ENCODE data around the gene SLC10A7.

DNA sequence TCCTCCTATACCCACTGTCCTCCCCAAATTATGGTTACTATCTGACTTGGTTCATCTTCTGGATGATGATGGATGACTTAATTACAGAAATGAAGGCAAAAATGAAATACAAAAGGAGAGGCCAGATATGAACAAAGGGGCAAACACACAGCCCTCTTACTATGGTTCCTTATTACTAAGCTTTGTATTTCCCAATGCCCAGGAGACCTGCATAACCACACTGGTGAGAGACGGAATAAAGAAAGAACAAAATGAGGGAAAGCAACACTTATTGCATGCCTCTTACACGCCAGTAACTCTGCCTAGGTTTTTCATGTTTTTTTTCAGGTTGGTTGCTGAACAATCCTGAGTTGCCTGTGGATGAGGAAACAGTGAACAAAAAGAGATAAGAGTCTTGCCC lies 120.5 kb downstream of the SLC10A7 start:
- TF ChIP-seq ZKSCAN8 (CRISPR knock-in tag; IDR thresholded peaks at IDR 0.05) (no peak), CHD2 (IDR thresholded peaks at IDR 0.05; ENCODE audit: low read depth, low read length) (no peak), KLF16 (IDR thresholded peaks at IDR 0.05) (no peak), ZBED1 (IDR thresholded peaks at IDR 0.05) (no peak), CTCF (IDR thresholded peaks at IDR 0.05 in 2 of 3, conservative IDR thresholded peaks at IDR 0.05 in 1 of 3; ENCODE audit: insufficient read depth in 2 of 3, low read depth in 1 of 3, low read length in 3 of 3) (no peak), SP1 (CRISPR knock-in tag; IDR thresholded peaks at IDR 0.05) (no peak), FIP1L1 (IDR thresholded peaks at IDR 0.05; ENCODE audit: low read depth, low read length, poor library complexity, severe bottlenecking) (no peak), EP300 (IDR thresholded peaks at IDR 0.05; ENCODE audit: low read length) (no peak), NCOA1 (IDR thresholded peaks at IDR 0.05; ENCODE audit: low read depth) (no peak)
- TF ChIP-seq, protein P1, sequence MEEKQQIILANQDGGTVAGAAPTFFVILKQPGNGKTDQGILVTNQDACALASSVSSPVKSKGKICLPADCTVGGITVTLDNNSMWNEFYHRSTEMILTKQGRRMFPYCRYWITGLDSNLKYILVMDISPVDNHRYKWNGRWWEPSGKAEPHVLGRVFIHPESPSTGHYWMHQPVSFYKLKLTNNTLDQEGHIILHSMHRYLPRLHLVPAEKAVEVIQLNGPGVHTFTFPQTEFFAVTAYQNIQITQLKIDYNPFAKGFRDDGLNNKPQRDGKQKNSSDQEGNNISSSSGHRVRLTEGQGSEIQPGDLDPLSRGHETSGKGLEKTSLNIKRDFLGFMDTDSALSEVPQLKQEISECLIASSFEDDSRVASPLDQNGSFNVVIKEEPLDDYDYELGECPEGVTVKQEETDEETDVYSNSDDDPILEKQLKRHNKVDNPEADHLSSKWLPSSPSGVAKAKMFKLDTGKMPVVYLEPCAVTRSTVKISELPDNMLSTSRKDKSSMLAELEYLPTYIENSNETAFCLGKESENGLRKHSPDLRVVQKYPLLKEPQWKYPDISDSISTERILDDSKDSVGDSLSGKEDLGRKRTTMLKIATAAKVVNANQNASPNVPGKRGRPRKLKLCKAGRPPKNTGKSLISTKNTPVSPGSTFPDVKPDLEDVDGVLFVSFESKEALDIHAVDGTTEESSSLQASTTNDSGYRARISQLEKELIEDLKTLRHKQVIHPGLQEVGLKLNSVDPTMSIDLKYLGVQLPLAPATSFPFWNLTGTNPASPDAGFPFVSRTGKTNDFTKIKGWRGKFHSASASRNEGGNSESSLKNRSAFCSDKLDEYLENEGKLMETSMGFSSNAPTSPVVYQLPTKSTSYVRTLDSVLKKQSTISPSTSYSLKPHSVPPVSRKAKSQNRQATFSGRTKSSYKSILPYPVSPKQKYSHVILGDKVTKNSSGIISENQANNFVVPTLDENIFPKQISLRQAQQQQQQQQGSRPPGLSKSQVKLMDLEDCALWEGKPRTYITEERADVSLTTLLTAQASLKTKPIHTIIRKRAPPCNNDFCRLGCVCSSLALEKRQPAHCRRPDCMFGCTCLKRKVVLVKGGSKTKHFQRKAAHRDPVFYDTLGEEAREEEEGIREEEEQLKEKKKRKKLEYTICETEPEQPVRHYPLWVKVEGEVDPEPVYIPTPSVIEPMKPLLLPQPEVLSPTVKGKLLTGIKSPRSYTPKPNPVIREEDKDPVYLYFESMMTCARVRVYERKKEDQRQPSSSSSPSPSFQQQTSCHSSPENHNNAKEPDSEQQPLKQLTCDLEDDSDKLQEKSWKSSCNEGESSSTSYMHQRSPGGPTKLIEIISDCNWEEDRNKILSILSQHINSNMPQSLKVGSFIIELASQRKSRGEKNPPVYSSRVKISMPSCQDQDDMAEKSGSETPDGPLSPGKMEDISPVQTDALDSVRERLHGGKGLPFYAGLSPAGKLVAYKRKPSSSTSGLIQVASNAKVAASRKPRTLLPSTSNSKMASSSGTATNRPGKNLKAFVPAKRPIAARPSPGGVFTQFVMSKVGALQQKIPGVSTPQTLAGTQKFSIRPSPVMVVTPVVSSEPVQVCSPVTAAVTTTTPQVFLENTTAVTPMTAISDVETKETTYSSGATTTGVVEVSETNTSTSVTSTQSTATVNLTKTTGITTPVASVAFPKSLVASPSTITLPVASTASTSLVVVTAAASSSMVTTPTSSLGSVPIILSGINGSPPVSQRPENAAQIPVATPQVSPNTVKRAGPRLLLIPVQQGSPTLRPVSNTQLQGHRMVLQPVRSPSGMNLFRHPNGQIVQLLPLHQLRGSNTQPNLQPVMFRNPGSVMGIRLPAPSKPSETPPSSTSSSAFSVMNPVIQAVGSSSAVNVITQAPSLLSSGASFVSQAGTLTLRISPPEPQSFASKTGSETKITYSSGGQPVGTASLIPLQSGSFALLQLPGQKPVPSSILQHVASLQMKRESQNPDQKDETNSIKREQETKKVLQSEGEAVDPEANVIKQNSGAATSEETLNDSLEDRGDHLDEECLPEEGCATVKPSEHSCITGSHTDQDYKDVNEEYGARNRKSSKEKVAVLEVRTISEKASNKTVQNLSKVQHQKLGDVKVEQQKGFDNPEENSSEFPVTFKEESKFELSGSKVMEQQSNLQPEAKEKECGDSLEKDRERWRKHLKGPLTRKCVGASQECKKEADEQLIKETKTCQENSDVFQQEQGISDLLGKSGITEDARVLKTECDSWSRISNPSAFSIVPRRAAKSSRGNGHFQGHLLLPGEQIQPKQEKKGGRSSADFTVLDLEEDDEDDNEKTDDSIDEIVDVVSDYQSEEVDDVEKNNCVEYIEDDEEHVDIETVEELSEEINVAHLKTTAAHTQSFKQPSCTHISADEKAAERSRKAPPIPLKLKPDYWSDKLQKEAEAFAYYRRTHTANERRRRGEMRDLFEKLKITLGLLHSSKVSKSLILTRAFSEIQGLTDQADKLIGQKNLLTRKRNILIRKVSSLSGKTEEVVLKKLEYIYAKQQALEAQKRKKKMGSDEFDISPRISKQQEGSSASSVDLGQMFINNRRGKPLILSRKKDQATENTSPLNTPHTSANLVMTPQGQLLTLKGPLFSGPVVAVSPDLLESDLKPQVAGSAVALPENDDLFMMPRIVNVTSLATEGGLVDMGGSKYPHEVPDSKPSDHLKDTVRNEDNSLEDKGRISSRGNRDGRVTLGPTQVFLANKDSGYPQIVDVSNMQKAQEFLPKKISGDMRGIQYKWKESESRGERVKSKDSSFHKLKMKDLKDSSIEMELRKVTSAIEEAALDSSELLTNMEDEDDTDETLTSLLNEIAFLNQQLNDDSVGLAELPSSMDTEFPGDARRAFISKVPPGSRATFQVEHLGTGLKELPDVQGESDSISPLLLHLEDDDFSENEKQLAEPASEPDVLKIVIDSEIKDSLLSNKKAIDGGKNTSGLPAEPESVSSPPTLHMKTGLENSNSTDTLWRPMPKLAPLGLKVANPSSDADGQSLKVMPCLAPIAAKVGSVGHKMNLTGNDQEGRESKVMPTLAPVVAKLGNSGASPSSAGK (IDR thresholded peaks at IDR 0.05): no peak
- TF ChIP-seq, protein P2, sequence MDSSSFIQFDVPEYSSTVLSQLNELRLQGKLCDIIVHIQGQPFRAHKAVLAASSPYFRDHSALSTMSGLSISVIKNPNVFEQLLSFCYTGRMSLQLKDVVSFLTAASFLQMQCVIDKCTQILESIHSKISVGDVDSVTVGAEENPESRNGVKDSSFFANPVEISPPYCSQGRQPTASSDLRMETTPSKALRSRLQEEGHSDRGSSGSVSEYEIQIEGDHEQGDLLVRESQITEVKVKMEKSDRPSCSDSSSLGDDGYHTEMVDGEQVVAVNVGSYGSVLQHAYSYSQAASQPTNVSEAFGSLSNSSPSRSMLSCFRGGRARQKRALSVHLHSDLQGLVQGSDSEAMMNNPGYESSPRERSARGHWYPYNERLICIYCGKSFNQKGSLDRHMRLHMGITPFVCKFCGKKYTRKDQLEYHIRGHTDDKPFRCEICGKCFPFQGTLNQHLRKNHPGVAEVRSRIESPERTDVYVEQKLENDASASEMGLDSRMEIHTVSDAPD (CRISPR knock-in tag; IDR thresholded peaks at IDR 0.05): no peak
- TF ChIP-seq, protein P3, sequence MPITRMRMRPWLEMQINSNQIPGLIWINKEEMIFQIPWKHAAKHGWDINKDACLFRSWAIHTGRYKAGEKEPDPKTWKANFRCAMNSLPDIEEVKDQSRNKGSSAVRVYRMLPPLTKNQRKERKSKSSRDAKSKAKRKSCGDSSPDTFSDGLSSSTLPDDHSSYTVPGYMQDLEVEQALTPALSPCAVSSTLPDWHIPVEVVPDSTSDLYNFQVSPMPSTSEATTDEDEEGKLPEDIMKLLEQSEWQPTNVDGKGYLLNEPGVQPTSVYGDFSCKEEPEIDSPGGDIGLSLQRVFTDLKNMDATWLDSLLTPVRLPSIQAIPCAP (CRISPR knock-in tag; IDR thresholded peaks at IDR 0.05; ENCODE audit: borderline replicate concordance): no peak

Measured in K562 (cell line).